ENCODE measurements around the gene SIRPA.

The SIRPA gene

DNA sequence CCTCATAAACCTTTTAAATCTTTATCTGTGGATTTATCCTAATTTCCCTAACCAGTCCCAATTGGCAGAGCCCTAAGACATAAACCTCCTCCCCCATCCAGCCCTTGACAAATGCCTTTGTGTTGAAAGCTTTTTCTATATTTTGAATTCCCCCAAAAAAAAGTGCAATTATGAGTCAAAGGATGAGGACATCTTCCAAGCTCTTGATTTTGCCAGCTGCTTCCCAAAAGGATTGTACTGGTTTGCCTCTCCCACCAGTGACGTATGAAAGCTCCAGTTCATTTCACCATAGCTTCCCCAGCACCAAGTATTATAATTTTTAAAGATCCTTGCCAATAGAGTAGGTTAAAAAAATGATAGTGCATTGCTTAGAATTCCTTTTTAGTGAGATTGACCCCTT is 38.9 kb downstream of the SIRPA start:
- no peak for DNase-seq (ENCODE audit: low read depth)

DNA sequence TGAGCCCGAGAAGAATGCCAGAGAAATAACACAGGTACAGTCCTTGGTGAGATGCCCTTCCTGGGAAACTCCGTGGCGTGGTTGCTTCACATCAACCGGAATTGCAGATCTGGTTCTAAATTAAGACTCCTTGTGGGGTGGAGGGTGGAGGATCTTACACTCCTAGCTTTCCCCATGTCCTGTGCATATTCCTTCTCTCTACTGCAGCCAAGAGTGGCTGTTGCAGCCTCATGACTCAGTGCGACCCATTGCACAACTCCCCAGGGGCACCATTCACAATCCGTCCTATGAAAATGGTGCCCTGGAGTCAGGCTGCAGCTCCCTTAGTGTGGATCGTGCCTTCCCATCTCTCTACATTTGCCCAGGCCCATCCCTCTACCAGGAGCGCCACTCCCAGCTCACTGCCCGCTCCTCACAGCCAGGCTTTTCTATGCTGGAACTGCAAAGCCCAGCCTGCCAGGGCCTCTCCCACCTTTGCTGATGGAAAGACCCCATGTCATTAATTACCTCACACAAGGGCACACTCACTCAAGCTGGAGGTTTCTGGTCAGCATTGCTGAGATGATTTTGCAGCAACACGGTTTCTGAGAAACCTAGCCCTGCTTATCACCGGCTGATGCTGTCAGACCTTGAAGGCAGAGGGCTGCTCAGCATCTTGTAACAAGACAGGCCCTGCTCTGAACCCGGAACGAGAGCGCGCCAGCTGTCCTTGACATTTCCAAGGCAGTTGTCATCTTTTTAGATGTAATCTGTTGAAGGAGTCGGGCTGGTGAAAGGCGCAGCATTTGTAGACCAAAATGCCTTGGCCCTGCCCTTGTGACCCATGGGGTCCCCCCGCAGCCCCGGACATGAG is 39.7 kb downstream of the SIRPA start:
- no peak for DNase-seq (ENCODE audit: low read depth)

DNA sequence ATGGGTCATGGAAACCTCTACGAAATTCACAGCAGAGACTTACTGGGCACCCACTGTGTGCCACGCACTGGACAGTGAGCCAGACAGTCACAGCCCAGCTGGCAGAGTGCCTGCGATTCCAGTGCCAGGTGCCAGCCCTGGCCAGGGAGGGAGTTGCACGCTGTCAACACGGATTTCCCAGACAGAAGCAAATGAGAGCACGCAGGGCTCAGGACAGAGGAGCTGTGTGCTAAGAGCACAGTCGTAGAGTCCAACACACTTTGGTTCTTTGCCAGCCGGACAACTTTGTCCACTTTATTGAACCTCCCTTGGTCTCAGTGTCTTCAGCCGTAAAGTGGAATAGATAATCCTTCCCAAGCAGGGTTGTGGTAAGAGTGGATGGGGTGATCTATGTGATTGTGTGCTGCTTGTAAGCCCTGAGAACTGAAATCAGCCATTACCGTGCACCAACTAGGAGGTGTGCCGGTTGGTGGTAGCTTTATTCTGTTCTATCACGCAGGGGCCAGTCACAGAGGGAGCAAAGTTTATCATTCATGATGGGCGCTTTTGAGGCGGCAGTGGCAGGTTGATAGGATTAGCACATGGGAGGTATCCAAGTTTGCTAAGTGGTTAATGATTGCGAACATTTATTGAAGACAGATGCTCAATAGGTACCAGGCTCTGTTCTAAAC is 40.6 kb downstream of the SIRPA start:
- DNase-seq (ENCODE audit: low read depth) = no peak

DNA sequence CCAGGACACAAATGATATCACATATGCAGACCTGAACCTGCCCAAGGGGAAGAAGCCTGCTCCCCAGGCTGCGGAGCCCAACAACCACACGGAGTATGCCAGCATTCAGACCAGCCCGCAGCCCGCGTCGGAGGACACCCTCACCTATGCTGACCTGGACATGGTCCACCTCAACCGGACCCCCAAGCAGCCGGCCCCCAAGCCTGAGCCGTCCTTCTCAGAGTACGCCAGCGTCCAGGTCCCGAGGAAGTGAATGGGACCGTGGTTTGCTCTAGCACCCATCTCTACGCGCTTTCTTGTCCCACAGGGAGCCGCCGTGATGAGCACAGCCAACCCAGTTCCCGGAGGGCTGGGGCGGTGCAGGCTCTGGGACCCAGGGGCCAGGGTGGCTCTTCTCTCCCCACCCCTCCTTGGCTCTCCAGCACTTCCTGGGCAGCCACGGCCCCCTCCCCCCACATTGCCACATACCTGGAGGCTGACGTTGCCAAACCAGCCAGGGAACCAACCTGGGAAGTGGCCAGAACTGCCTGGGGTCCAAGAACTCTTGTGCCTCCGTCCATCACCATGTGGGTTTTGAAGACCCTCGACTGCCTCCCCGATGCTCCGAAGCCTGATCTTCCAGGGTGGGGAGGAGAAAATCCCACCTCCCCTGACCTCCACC is 42.2 kb downstream of the SIRPA start:
- DNase-seq (ENCODE audit: low read depth) = no peak

DNA sequence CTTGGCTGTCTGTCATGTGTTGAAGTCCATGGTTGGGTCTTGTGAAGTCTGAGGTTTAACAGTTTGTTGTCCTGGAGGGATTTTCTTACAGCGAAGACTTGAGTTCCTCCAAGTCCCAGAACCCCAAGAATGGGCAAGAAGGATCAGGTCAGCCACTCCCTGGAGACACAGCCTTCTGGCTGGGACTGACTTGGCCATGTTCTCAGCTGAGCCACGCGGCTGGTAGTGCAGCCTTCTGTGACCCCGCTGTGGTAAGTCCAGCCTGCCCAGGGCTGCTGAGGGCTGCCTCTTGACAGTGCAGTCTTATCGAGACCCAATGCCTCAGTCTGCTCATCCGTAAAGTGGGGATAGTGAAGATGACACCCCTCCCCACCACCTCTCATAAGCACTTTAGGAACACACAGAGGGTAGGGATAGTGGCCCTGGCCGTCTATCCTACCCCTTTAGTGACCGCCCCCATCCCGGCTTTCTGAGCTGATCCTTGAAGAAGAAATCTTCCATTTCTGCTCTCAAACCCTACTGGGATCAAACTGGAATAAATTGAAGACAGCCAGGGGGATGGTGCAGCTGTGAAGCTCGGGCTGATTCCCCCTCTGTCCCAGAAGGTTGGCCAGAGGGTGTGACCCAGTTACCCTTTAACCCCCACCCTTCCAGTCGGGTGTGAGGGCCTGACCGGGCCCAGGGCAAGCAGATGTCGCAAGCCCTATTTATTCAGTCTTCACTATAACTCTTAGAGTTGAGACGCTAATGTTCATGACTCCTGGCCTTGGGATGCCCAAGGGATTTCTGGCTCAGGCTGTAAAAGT is 43.5 kb downstream of the SIRPA start:
- DNase-seq (ENCODE audit: low read depth) = no peak

DNA sequence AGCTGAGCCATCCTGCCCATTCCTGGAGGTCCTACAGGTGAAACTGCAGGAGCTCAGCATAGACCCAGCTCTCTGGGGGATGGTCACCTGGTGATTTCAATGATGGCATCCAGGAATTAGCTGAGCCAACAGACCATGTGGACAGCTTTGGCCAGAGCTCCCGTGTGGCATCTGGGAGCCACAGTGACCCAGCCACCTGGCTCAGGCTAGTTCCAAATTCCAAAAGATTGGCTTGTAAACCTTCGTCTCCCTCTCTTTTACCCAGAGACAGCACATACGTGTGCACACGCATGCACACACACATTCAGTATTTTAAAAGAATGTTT is 44.0 kb downstream of the SIRPA start:
- no peak for DNase-seq (ENCODE audit: low read depth)

DNA sequence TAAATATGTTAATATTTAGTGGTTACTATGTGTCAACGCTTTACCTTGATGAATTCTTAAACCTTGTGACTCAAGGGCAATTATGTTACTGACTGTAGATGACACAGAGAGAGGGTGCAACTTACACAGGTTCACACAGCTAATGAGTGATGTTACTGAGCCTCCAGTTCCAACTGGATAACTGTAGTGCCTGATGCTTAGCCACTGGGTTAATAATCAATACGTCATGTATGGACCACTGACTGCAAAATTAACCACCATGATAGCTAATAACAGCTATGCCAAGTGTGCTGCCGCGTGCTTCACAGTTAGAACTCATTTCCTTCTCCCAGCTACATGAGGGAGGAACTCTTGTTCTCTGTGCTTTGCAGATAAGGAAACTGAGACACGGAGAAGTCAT is 45.4 kb downstream of the SIRPA start:
- no peak for DNase-seq (ENCODE audit: low read depth)

DNA sequence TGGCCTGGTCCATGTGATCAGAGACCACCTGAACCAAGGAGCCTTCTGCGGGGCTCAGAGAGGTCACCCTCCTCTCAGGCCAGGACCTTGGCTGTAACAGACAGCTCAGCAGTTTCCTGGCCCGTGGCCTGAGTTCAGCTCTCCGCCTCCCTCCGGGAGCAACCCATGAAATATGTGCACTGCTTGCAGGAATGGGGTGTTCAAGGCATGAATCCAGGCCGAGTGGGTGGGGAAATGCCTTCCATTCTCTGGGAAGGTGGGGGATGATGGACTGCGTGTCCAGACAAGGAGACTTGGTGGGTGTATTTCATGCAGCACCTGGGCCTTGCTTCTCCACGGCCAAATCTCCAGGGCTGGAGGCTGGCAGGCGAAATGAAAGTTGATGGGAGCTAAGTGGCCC is 46.0 kb downstream of the SIRPA start:
- DNase-seq (ENCODE audit: low read depth) = no peak

DNA sequence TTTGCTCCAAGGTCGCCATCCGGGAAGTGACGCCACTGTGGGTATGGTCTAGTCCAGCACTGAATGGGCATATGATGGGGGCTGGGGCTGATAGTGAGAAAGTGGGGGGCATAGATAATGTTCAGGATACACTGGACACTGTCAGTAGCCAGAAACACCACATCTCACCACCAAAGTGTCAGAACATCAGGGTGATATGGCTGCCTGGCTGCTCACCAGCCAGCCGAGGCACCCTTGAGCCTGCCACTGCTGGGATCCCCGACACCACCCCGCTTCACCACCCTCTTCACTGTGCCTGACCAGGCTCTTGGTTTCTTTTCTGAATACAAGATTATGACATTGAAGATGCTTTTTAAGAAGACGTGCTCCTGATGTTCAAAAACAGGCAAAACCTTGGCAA is 46.9 kb downstream of the SIRPA start:
- no peak for DNase-seq (ENCODE audit: low read depth)

DNA sequence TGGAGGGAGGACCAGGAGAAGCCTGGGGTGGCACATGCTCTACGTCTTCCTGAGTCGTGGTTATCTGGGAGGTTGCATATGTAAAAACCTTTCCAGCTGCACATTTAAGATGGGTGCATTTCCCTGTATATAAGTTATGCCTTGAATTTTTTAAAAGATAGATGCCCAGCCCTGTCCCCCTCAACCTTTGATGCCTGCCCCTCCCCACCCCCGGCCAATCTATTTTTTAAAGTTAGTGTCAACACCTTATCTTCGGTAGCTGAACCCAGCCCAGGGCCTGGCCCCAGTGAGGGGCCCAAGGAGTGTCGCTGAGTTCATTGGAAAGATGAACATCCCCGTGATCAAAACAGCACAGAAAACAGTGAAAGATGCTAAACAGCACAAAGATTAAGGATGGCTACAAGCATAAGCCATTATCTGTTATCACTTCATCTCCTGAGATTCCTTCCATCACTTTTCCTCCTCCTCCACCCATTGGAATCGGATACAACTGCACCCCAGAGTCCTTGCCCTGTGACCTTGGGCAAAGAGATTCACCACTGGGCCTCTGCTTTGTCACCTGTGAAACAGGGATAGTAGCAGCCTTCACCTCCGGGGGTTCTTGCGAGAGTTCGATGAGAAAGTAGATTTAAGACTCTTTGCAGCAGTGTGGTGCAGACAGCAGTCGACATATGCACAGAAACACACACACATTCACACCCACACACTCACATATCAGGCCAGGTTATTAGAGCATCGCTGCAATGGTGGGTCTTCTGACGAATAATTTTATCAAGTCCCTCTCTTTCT is 47.5 kb downstream of the SIRPA start:
- DNase-seq (ENCODE audit: low read depth) = no peak

DNA sequence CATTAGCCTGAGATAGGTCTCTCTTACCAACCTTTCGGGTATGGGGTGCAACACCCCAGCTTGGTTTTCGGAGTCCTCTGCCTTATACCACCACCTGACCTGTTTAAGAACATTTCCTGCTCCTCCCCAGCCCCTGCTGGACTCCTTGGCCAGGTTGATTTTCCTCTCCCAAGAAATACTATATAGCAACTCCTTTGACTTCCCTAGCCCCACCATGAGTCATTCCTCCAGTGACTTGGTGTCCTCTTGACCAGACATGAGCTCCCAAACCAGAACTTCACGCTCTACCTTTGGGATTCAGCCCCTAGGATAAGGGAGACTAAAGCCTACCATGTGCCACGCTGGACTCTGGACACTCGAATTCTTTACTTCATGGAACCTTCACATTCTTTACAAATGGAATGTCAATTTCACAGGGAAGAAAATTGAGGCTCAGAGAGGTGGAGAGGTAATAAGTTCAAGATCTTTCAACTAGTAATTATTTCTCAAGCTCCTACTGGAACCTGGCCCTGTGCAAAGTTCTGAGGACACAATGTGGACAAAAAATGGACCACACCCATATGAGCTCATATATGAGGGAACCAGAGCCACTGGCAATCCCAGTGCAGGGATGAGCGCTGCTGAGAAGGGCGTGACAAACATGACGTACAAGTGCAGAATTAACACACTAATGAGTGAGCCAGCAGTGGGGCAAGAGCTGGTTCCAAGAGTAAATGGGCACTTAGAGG is 48.2 kb downstream of the SIRPA start:
- DNase-seq (ENCODE audit: low read depth) = no peak

DNA sequence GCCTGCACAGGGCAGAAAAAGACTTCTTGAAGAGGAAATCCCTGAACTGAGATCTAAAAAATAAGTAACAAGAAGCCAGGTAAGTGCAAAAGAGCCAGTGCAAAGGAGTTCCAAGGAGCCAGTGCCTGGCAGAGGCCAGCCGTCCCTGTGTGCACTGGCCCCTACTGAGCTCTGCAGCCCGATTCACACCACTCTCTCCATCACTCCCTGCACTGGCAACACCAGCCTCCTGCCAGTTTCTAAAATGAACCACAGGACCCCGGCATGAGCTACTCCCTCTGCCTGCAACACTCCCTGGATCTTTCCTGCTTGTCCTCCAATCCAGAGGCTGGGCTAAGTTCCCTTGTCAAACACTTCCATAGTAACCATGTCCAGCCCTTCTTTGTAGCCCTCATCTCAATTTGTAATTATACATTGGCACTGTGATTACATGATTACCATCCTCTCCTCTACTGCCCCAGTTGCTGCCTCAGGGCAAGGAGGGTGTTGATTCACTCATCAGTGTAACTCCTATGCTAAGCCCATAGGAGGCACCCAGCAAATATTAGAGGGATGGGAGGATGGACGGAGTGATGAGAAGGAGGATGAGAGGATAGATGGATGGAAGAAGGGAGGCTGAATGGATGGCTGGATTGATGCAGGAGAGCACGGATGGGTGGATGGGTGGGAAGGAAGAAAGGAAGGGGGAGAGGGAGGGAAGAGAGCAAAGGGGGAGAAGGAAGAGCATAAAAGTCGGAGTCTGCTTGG is 49.3 kb downstream of the SIRPA start:
- DNase-seq (ENCODE audit: low read depth) = no peak

DNA sequence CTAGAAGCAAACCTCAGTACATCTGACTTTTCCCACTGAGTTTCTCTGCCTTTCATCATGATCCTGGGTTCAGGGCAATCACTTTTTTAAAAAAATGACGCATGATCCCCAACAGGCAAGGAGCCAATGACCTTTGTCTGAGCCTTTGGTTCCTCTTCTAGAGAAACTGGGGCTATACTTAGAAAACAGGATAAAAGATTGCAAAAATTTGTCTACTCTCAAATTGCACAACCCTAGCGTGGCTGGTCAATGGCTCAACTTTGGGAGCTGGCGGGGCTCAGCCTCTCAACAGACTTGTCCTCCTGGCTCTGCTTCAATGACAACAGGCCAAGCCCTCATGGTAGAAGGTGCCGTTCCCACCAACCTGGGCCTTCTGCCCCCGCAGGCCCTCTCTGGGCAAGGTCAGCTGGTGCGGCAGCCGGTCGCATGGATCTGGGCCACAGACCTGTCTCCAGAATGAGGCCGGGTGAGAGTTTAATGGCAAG is 50.0 kb downstream of the SIRPA start:
- no peak for DNase-seq (ENCODE audit: low read depth)

DNA sequence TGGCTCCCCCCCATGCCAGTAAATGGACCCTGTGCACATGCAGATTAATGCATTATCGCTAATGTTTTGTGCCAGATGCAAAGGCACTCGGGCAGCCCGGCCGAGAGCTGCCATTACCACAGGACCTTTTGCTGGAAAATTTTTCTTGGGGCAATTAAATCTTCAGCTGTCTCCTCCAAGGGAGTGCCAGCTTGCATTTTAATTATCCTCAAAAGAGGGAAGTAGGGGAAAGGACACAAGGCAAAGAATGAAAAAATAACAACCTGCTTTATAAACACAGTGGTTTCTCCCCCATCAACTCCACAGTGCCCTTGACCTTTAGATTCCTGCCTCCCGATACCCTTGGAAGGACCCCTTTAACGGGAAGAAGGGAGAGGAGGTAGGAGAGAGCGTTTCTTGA is 50.5 kb downstream of the SIRPA start:
- DNase-seq (ENCODE audit: low read depth) = no peak

DNA sequence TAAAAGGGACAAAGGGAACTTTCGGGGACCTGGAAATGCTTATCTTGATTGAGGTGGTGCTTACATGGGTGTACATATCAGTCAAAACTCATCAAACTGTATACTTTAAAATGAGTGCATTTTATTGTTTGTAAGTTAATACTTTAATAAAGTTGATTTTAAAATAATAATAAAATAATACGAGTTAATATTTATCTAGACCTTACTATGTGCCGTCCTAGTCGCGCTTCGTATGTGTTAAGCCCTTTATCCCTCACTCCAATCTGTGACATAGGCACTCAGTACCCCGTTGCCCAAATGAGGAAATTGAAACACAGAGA is 51.2 kb downstream of the SIRPA start:
- DNase-seq (ENCODE audit: low read depth) = no peak

DNA sequence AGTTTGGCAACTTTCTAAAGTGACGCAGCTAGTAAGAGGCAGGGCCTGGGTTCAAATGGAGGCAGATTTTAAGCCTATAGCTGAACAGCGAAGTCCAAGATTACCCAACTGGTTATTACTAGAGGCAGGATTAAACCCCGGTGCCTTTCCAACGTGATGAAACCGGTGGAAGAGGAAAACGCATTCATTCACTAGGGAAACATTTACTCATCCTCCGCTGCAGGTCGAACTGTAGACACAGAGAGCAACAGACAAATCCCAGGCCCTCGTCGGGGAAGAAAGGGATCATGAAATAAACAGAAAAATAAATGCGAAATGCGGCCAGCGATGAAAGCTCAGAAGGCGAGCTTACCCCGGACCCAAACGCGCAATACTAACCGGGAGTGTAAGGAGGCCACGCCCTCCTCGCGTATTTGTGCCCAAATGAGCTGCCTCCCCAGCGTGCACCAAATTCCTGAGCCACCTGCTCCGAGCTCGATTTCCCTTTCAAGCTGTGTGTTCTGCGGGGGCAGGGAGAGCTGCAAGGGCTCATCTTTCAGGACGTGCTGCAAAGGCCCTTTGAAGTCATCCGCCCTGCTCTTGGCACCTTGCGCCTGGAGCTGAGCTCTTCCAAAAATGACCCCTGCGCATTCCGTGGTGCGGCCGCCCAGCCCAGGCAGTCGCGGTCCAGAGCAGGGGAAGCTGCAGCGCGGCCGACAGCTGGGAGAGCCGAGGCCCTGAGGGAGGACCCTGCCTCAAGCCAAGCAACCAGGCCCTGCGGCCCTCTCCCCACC is 51.7 kb downstream of the SIRPA start:
- no peak for DNase-seq (ENCODE audit: low read depth)

DNA sequence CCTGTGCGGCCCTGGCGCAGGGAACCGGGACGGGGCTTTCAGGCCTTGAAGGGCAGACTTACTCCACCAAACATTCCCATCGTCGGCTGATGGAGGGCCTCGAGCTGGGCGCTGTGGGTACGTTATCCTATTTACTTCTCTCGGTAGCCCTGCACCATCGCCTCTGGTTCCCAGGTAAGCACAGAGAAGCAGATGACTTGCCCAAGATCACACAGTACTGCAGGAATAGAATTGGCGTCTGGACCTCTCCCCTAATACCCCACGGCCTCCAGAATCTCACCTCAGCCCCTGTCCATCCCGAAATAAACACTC is 52.3 kb downstream of the SIRPA start:
- no peak for DNase-seq (ENCODE audit: low read depth)

DNA sequence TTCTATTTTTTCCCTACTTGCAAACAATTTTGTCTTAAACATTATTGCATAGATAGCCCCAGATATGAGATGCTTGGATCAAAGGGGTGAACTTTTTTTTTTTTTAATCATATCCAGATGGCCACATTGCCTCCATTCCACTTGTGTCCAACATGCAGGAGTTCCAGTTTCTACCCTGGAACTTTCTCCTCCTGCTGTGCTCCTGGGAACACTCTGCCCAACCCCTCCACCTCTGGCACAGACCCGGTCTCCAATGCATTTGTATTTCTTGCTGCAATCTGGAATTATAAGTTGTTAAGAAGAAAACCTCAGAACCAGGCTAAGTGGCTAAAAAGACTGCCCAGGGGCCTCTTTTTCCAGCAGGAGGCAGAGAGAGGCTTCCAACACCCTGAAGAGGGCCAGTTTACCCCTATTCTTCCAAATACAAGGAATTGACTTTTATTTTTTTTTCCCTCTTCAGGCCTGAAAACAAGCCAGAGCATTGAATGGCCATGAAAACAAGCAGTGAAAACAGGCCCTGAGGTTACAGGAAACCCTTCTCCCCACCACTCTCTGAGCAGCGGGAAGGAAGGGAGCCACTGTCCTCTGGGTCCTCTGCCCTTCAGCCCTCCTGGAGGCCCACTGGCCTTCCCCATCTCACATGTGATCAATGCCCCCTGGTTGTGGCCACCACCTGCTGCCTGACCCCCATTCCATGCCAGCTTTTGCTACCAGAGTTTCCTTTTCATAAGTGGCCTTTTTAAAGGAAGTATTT is 54.3 kb downstream of the SIRPA start:
- no peak for DNase-seq (ENCODE audit: low read depth)

DNA sequence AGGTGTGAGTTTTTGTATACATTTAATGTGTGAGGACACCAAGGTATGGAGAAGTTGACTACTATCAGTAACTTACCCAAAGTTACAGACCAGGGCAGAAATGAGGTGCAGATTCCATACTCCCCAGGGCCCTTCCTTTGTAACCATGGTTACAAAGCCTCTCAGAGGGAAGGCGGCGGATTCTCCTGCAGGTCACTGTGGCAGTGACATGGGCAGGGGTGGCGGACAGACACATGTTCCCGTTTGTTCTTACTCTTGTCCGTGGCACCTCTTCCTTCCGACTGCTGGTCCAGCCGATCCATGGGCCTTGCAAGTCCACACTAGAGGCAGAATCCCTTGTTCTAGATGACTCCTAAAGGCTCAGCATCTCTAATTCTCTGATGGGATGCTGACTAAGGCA is 55.6 kb downstream of the SIRPA start:
- no peak for DNase-seq (ENCODE audit: low read depth)
